B cell (primary cell): ENCODE measurements around the gene TMCO6.

Experiments
- EZH2 ChIP-seq: IDR thresholded peaks from 2 replicates; pipeline ENCODE4 v1.6.1; 2012; ENCODE audit warnings: borderline replicate concordance, low read depth, mild to moderate bottlenecking, moderate library complexity, low read length; ENCODE audit not compliant: insufficient read depth, poor library complexity, severe bottlenecking
- TF ChIP-seq, protein P1 (sequence below): fragments of 200-600 bp; IDR thresholded peaks from one replicate; pipeline ENCODE4 v1.8.0; 2022; ENCODE audit warnings: antibody characterized with exemption, mild to moderate bottlenecking

DNA sequence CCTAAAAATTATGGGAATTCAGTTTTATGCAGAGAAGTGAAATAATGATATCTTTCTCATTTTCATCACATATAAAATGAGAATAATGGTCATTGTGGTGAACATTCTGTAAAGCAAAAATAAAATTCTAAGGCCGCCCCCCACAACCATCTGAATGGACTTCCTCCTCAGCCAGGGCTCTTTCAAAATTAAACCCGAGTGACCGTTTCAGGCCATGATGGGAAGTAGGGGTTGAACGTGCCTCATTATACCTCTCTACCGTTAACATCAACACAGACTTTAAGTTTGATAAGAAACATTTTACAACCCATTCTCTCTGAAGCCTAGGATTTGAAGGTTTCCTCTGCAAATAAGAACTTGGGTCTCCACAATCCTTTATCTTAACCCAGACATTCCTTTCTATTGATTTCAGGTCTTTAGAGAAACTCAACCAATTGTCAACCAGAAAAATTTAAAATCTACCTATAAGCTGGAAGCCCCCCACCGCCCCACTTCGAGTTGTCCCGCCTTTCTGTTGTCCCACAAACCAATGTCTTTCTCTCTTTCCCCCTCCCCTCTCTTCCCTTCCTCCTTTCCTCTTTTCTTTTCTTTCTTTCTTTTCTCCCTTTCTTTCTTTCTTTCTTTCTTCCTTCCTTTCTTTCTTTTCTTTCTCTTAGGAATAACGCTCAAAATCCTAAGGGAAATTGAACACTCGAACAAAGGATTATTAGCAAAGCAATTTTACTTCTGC is 1.7 kb upstream of the TMCO6 start:
- TF ChIP-seq, protein P1, sequence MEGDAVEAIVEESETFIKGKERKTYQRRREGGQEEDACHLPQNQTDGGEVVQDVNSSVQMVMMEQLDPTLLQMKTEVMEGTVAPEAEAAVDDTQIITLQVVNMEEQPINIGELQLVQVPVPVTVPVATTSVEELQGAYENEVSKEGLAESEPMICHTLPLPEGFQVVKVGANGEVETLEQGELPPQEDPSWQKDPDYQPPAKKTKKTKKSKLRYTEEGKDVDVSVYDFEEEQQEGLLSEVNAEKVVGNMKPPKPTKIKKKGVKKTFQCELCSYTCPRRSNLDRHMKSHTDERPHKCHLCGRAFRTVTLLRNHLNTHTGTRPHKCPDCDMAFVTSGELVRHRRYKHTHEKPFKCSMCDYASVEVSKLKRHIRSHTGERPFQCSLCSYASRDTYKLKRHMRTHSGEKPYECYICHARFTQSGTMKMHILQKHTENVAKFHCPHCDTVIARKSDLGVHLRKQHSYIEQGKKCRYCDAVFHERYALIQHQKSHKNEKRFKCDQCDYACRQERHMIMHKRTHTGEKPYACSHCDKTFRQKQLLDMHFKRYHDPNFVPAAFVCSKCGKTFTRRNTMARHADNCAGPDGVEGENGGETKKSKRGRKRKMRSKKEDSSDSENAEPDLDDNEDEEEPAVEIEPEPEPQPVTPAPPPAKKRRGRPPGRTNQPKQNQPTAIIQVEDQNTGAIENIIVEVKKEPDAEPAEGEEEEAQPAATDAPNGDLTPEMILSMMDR: no peak
- TF ChIP-seq EZH2: no peak
